ENCODE data around the gene EFHD1. TPM values are rescaled to one million over a fixed set of nuclear protein-coding genes. Genes with fewer than 3 reads are reported as not detected.
"Not testable (repeated sequence)": the region's sequence is repeated elsewhere in the genome, so short reads cannot be mapped to it uniquely, and the experiment has no call there.

EFHD1 gene
- total RNA-seq, 1 donor from 2014 or later = 7.7 TPM

- peaks cover 85% of the 10 kb centered on the region for H3K36me3 ChIP-seq
- H3K27ac ChIP-seq = no peak overlapping the region
- DNase-seq (no peak), ATAC-seq (no peak)
- H3K9me3 ChIP-seq = no peaks in the 10 kb centered on the region
- intact Hi-C loops (cut with DNase I) = no loop called here
- no peak for TF ChIP-seq CTCF (IDR thresholded peaks at IDR 0.05)
- peaks cover 5% of the 10 kb centered on the region for H3K4me1 ChIP-seq
- no peaks in the 10 kb centered on the region for H3K27me3 ChIP-seq (ENCODE audit: low read depth)
- no peak overlapping the region for H3K4me3 ChIP-seq
Observed at GRCh38 chr2:232707076-232707475, 73.7 kb downstream of the EFHD1 start.

- DNase-seq (no peak), ATAC-seq (no peak)
- no peaks in the 10 kb centered on the region for H3K4me1 ChIP-seq
- intact Hi-C loops (cut with DNase I) = no loop called here
- no peak overlapping the region for H3K4me3 ChIP-seq
- peaks cover 41% of the 10 kb centered on the region for H3K36me3 ChIP-seq
- H3K27ac ChIP-seq = no peak overlapping the region
- no peaks in the 10 kb centered on the region for H3K9me3 ChIP-seq
- H3K27me3 ChIP-seq (ENCODE audit: low read depth) = no peaks in the 10 kb centered on the region
- TF ChIP-seq CTCF (IDR thresholded peaks at IDR 0.05) = no peak
Observed at GRCh38 chr2:232713505-232713904, 80.1 kb downstream of the EFHD1 start.

- DNase-seq (no peak), ATAC-seq (no peak)
- no peak for TF ChIP-seq CTCF (IDR thresholded peaks at IDR 0.05)
- Histone ChIP-seq H3K27me3 (ENCODE audit: low read depth) (no peaks in the 10 kb centered on the region), H3K27ac (no peak overlapping the region), H3K4me3 (no peak overlapping the region), H3K9me3 (no peaks in the 10 kb centered on the region), H3K4me1 (no peaks in the 10 kb centered on the region), H3K36me3 (peaks cover 37% of the 10 kb centered on the region)
- intact Hi-C loops (cut with DNase I) = no loop called here
Observed at GRCh38 chr2:232714969-232715368, 81.6 kb downstream of the EFHD1 start.

GRCh38 chr2:232720056-232720455, 86.7 kb downstream of the EFHD1 start:
- intact Hi-C loops (cut with DNase I); DNase-seq; H3K4me3 ChIP-seq; ATAC-seq; H3K27me3 ChIP-seq (ENCODE audit: low read depth); H3K27ac ChIP-seq; H3K9me3 ChIP-seq; H3K4me1 ChIP-seq: not testable (repeated sequence)
- H3K36me3 ChIP-seq = peaks cover 42% of the 10 kb centered on the region

- TF ChIP-seq CTCF (IDR thresholded peaks at IDR 0.05) = no peak
- ATAC-seq (no peak), DNase-seq (no peak)
- Histone ChIP-seq H3K36me3 (peaks cover 54% of the 10 kb centered on the region), H3K9me3 (no peaks in the 10 kb centered on the region), H3K4me3 (no peak overlapping the region), H3K27me3 (ENCODE audit: low read depth) (no peaks in the 10 kb centered on the region), H3K4me1 (no peaks in the 10 kb centered on the region), H3K27ac (no peak overlapping the region)
- intact Hi-C loops (cut with DNase I) = no loop called here
Observed at GRCh38 chr2:232721261-232721660, 87.9 kb downstream of the EFHD1 start.

GRCh38 chr2:232721882-232722281, 88.5 kb downstream of the EFHD1 start:
- DNase-seq (no peak), ATAC-seq (no peak)
- Histone ChIP-seq H3K27ac (no peak overlapping the region), H3K4me1 (no peaks in the 10 kb centered on the region), H3K27me3 (ENCODE audit: low read depth) (no peaks in the 10 kb centered on the region), H3K36me3 (peaks cover 60% of the 10 kb centered on the region), H3K4me3 (no peak overlapping the region), H3K9me3 (no peaks in the 10 kb centered on the region)
- intact Hi-C loops (cut with DNase I) = no loop called here
- no peak for TF ChIP-seq CTCF (IDR thresholded peaks at IDR 0.05)

Data from lower lobe of right lung (tissue), 2 donors.